ENCODE data around the gene ALDH1B1.
"Not testable (repeated sequence)": the region's sequence is repeated elsewhere in the genome, so short reads cannot be mapped to it uniquely, and the experiment has no call there.

ALDH1B1 gene

GRCh38 chr9:38362852-38363588 lies 29.5 kb upstream of the ALDH1B1 start:
- DNase-seq, result peak; percentile 85

- no peak for DNase-seq
Observed at GRCh38 chr9:38363589-38363925, 28.9 kb upstream of the ALDH1B1 start.

- DNase-seq, result no peak
Observed at GRCh38 chr9:38367898-38368297, 24.6 kb upstream of the ALDH1B1 start.

- no peak for DNase-seq
Observed at GRCh38 chr9:38368731-38369130, 23.8 kb upstream of the ALDH1B1 start.

GRCh38 chr9:38370176-38370575 lies 22.3 kb upstream of the ALDH1B1 start:
- DNase-seq, result no peak

GRCh38 chr9:38371495-38371894 lies 21.0 kb upstream of the ALDH1B1 start:
- peak; percentile 10 for DNase-seq

- no peak for DNase-seq
Observed at GRCh38 chr9:38372762-38373619, 19.5 kb upstream of the ALDH1B1 start.

- no peak for DNase-seq
Observed at GRCh38 chr9:38373679-38374078, 18.8 kb upstream of the ALDH1B1 start.

GRCh38 chr9:38374847-38375571 lies 17.5 kb upstream of the ALDH1B1 start:
- no peak for DNase-seq

GRCh38 chr9:38375572-38375963 lies 16.9 kb upstream of the ALDH1B1 start:
- DNase-seq, result no peak

- no peak for DNase-seq
Observed at GRCh38 chr9:38376021-38376670, 16.4 kb upstream of the ALDH1B1 start.

GRCh38 chr9:38377336-38378083 lies 15.0 kb upstream of the ALDH1B1 start:
- DNase-seq, result not testable (repeated sequence)

- DNase-seq, result no peak
Observed at GRCh38 chr9:38380230-38380871, 12.2 kb upstream of the ALDH1B1 start.

GRCh38 chr9:38380872-38381534 lies 11.5 kb upstream of the ALDH1B1 start:
- no peak for DNase-seq

GRCh38 chr9:38382141-38382540 lies 10.4 kb upstream of the ALDH1B1 start:
- no peak for DNase-seq

GRCh38 chr9:38384990-38385848 lies 7.3 kb upstream of the ALDH1B1 start:
- DNase-seq, result no peak

- DNase-seq, result no peak
Observed at GRCh38 chr9:38385896-38386295, 6.6 kb upstream of the ALDH1B1 start.

- DNase-seq, result no peak
Observed at GRCh38 chr9:38386319-38386895, 6.1 kb upstream of the ALDH1B1 start.

GRCh38 chr9:38387066-38387465 lies 5.4 kb upstream of the ALDH1B1 start:
- DNase-seq, result no peak

GRCh38 chr9:38387751-38388150 lies 4.8 kb upstream of the ALDH1B1 start:
- DNase-seq, result no peak
